ENCODE results near the gene NELFA. TPM values are rescaled to one million over a fixed set of nuclear protein-coding genes. Genes with fewer than 3 reads are reported as not detected.
"Not testable (repeated sequence)": the region's sequence is repeated elsewhere in the genome, so short reads cannot be mapped to it uniquely, and the experiment has no call there.

NELFA gene
- total and polyA plus RNA-seq, 4 donors = 7.1 to 11.8 (median 9.3) TPM

DNA sequence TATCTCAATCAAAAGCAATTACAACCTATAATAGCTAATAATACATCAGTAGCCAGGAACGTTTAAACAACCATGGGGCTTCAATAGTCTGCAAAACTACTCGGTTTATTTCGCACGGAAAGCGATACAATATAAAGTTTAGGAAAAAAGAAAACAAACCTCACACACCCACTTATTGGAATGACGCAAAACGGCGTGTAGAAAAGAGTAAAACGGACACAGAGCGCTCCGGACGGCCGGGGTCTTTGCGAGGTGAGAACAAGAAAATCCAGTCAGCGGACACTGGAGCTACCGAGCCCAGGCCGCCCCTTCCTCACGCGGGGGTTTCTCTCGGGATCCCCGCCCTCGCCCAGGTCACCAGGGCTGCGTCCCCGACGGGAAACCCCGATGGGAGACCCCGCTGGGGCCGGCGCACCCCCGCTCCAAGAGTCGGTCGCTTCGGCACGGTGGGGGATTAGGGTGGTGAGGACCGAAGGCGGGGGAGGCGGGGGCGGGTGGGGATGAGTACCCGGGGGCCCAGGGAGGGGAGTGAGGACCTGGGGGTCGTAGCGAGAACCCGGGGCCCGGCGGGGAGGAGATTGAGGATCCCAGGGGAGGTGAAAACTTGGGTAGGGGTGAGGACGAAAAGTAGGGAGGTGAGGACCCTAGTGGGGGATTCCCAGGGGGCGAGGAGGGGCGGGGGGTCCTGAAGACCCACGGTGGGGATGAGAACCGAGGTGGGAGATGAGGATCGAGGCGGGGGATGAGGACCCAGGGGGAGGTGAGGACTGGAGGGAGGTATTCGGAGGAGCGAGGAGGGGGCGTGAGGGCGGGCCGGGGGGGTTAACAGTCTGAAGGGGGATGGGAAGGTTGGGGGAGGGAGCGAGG lies 737 bp downstream of the NELFA start:
- TF ChIP-seq FOXA1 (IDR thresholded peaks at IDR 0.05) = no peak
- no peak for TF ChIP-seq GABPA (IDR thresholded peaks at IDR 0.05 in 1 of 2, conservative IDR thresholded peaks at IDR 0.05 in 1 of 2)
- TF ChIP-seq, protein P1, sequence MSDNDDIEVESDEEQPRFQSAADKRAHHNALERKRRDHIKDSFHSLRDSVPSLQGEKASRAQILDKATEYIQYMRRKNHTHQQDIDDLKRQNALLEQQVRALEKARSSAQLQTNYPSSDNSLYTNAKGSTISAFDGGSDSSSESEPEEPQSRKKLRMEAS (IDR thresholded peaks at IDR 0.05) = no peak
- peaks cover 0 to 3% (median under 1%) of the 10 kb centered on the region in 4 donors for H3K36me3 ChIP-seq (ENCODE audit: control insufficient read depth in 4 of 4, insufficient read depth in 3 of 4, low read depth in 1 of 4, low read length in 3 of 4)
- H3K4me3 ChIP-seq (ENCODE audit: low read depth in 1 of 3, low read length in 3 of 3) = peak overlapping the region; percentile 75 to 99 (median 97)
- H3K9ac ChIP-seq (ENCODE audit: low read depth in 1 of 2, low read length in 2 of 2) = peak overlapping the region; percentile 17 to 97
- H3K27ac ChIP-seq (ENCODE audit: low read depth in 1 of 2, low read length in 2 of 2) = no peak overlapping the region
- no peak for DNase-seq (ENCODE audit: low spot score)
- H3K9me3 ChIP-seq (ENCODE audit: control insufficient read depth in 4 of 4, low read length in 3 of 4) = no peaks in the 10 kb centered on the region
- 2% methylated on average over 57 of the region's 57 CpGs for WGBS
- H3K4me1 ChIP-seq (ENCODE audit: control insufficient read depth in 4 of 4, insufficient read depth in 4 of 4, low read length in 3 of 4) = peaks cover 0 to 19% (median 9%) of the 10 kb centered on the region in 4 donors
- H3K27me3 ChIP-seq (ENCODE audit: control insufficient read depth in 4 of 4, insufficient read depth in 4 of 4, low read length in 3 of 4) = no peaks in the 10 kb centered on the region

DNA sequence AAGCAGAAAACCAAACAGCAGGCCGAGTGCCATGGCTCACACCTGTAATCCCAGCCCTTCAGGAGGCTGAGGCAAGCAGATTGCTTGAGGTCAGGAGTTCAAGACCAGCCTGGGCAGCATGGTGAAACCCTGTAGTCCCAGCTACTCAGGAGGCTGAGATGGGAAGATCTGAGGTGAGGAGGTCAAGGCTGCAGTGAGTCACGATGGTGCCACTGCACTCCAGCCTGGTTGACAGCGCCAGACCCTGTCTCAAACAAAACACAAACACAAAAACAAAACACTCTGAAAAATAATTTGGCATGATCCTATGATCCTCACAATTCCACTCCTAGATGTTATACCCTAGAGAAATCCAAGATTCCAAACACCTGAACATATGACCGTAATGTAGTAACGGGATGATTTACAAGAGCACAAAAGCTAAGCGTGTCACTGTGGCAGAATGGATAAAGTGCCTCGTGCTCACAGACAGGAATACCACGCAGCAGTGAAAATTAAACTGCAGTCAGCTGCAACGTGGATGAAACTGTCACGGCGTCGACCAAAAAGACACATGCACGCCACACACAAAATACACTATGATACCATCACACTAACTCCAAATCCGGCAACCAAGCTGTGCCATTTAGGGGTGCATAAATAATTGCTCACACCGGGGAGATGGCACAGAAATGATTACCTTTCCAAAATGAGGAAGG lies 1.7 kb downstream of the NELFA start:
- Histone ChIP-seq H3K9ac (ENCODE audit: low read depth in 1 of 2, low read length in 2 of 2) (no peak overlapping the region), H3K4me3 (ENCODE audit: low read depth in 1 of 3, low read length in 3 of 3) (peak overlapping the region in 2 of 3 donors; percentile 75 to 97), H3K4me1 (ENCODE audit: control insufficient read depth in 4 of 4, insufficient read depth in 4 of 4, low read length in 3 of 4) (peaks cover 0 to 19% (median 9%) of the 10 kb centered on the region in 4 donors), H3K36me3 (ENCODE audit: control insufficient read depth in 4 of 4, insufficient read depth in 3 of 4, low read depth in 1 of 4, low read length in 3 of 4) (peaks cover 0 to 3% (median under 1%) of the 10 kb centered on the region in 4 donors), H3K27me3 (ENCODE audit: control insufficient read depth in 4 of 4, insufficient read depth in 4 of 4, low read length in 3 of 4) (no peaks in the 10 kb centered on the region), H3K27ac (ENCODE audit: low read depth in 1 of 2, low read length in 2 of 2) (no peak overlapping the region), H3K9me3 (ENCODE audit: control insufficient read depth in 4 of 4, low read length in 3 of 4) (no peaks in the 10 kb centered on the region)
- WGBS = 89% methylated on average over 15 of the region's 15 CpGs
- no peak for DNase-seq (ENCODE audit: low spot score)
- no peak for TF ChIP-seq FOXA1 (IDR thresholded peaks at IDR 0.05)
- no peak for TF ChIP-seq GABPA (IDR thresholded peaks at IDR 0.05 in 1 of 2, conservative IDR thresholded peaks at IDR 0.05 in 1 of 2)
- no peak for TF ChIP-seq NR2F2 (IDR thresholded peaks at IDR 0.05)
- TF ChIP-seq CTCF (IDR thresholded peaks at IDR 0.05; ENCODE audit: low read depth, low read length, missing input control) = no peak
- no peak for TF ChIP-seq HNF4G (IDR thresholded peaks at IDR 0.05)

DNA sequence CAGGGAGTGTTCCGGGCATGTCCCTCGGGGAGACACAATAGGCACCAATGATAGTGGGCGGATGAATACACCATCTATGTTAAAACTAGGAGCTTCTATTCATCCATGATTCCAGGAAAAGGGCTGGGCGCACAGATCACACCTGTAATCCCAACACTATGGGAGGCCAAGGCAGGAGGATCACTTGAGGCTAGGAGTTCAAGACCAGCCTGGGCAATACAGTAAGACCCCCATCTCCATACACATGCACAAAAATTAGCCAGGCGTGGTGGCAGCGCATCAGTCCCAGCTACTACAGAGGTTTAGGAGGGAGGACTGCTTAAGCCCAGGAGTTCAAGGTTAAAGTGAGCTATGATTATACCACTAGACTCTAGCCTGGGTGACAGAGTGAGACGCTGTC lies 2.4 kb downstream of the NELFA start:
- no peak overlapping the region for H3K9ac ChIP-seq (ENCODE audit: low read depth in 1 of 2, low read length in 2 of 2)
- no peak overlapping the region for H3K4me3 ChIP-seq (ENCODE audit: low read depth in 1 of 3, low read length in 3 of 3)
- peaks cover 0 to 3% (median under 1%) of the 10 kb centered on the region in 4 donors for H3K36me3 ChIP-seq (ENCODE audit: control insufficient read depth in 4 of 4, insufficient read depth in 3 of 4, low read depth in 1 of 4, low read length in 3 of 4)
- no peaks in the 10 kb centered on the region for H3K27me3 ChIP-seq (ENCODE audit: control insufficient read depth in 4 of 4, insufficient read depth in 4 of 4, low read length in 3 of 4)
- no peak for DNase-seq (ENCODE audit: low spot score)
- no peaks in the 10 kb centered on the region for H3K9me3 ChIP-seq (ENCODE audit: control insufficient read depth in 4 of 4, low read length in 3 of 4)
- TF ChIP-seq ATF3 (IDR thresholded peaks at IDR 0.05) (no peak), EGR1 (IDR thresholded peaks at IDR 0.05; ENCODE audit: low read depth in 2 of 2) (no peak), RAD21 (IDR thresholded peaks at IDR 0.05) (no peak), HNF4A (conservative IDR thresholded peaks at IDR 0.05) (no peak), HNF4G (IDR thresholded peaks at IDR 0.05) (no peak)
- TF ChIP-seq, protein P2, sequence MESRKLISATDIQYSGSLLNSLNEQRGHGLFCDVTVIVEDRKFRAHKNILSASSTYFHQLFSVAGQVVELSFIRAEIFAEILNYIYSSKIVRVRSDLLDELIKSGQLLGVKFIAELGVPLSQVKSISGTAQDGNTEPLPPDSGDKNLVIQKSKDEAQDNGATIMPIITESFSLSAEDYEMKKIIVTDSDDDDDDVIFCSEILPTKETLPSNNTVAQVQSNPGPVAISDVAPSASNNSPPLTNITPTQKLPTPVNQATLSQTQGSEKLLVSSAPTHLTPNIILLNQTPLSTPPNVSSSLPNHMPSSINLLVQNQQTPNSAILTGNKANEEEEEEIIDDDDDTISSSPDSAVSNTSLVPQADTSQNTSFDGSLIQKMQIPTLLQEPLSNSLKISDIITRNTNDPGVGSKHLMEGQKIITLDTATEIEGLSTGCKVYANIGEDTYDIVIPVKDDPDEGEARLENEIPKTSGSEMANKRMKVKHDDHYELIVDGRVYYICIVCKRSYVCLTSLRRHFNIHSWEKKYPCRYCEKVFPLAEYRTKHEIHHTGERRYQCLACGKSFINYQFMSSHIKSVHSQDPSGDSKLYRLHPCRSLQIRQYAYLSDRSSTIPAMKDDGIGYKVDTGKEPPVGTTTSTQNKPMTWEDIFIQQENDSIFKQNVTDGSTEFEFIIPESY (IDR thresholded peaks at IDR 0.05) = no peak
- whole genome bisulfite sequencing = 96% methylated on average over 7 of the region's 7 CpGs
- H3K27ac ChIP-seq (ENCODE audit: low read depth in 1 of 2, low read length in 2 of 2) = no peak overlapping the region
- H3K4me1 ChIP-seq (ENCODE audit: control insufficient read depth in 4 of 4, insufficient read depth in 4 of 4, low read length in 3 of 4) = peaks cover 0 to 19% (median 9%) of the 10 kb centered on the region in 4 donors

GRCh38 chr4:2003361-2003760 lies 5.4 kb downstream of the NELFA start:
- not testable (repeated sequence) for DNase-seq (ENCODE audit: low spot score); H3K9me3 ChIP-seq (ENCODE audit: control insufficient read depth in 4 of 4, low read length in 3 of 4); H3K27ac ChIP-seq (ENCODE audit: low read depth in 1 of 2, low read length in 2 of 2); H3K27me3 ChIP-seq (ENCODE audit: control insufficient read depth in 4 of 4, insufficient read depth in 4 of 4, low read length in 3 of 4); H3K4me3 ChIP-seq (ENCODE audit: low read depth in 1 of 3, low read length in 3 of 3); H3K36me3 ChIP-seq (ENCODE audit: control insufficient read depth in 4 of 4, insufficient read depth in 3 of 4, low read depth in 1 of 4, low read length in 3 of 4); H3K9ac ChIP-seq (ENCODE audit: low read depth in 1 of 2, low read length in 2 of 2)
- peaks cover 0 to 11% (median 5%) of the 10 kb centered on the region in 4 donors for H3K4me1 ChIP-seq (ENCODE audit: control insufficient read depth in 4 of 4, insufficient read depth in 4 of 4, low read length in 3 of 4)
- 96% methylated on average over 2 of the region's 2 CpGs for WGBS

DNA sequence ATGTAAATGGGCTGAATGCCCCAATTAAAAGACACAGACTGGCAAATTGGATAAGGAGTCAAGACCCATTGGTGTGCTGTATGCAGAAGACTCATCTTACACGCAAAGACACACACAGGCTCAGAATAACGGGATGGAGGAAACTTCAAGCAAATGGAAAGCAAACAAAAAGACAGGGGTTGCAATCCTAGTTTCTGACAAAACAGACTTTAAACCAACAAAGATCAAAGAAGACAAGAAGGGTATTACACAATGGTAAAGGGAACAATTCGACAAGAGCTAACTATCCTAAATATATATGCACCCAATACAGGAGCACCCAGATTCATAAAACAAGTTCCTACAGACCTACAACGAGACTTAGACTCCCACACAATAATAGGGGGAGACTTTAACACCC lies 9.5 kb downstream of the NELFA start:
- H3K27me3 ChIP-seq (ENCODE audit: control insufficient read depth in 4 of 4, insufficient read depth in 4 of 4, low read length in 3 of 4); H3K4me1 ChIP-seq (ENCODE audit: control insufficient read depth in 4 of 4, insufficient read depth in 4 of 4, low read length in 3 of 4); H3K4me3 ChIP-seq (ENCODE audit: low read depth in 1 of 3, low read length in 3 of 3); DNase-seq (ENCODE audit: low spot score); H3K9me3 ChIP-seq (ENCODE audit: control insufficient read depth in 4 of 4, low read length in 3 of 4); H3K36me3 ChIP-seq (ENCODE audit: control insufficient read depth in 4 of 4, insufficient read depth in 3 of 4, low read depth in 1 of 4, low read length in 3 of 4); H3K9ac ChIP-seq (ENCODE audit: low read depth in 1 of 2, low read length in 2 of 2); H3K27ac ChIP-seq (ENCODE audit: low read depth in 1 of 2, low read length in 2 of 2): not testable (repeated sequence)
- WGBS = 85% methylated on average over 4 of the region's 4 CpGs
